HCT116 (cell line): ENCODE results near the gene AP3D1.

Experiments used
- POLR2A ChIP-seq: IDR thresholded peaks from 2 replicates; pipeline ENCODE4 v1.7.0; 2011; ENCODE audit warnings: borderline replicate concordance; ENCODE audit not compliant: insufficient read depth, insufficient read length; ENCODE audit errors: extremely low read depth
- ZNF274 ChIP-seq: fragments of 200-500 bp; sonication (Bioruptor generic); IDR thresholded peaks from 2 replicates; pipeline ENCODE4 v1.6.1; 2014; ENCODE audit warnings: mild to moderate bottlenecking, low read depth, low read length, inconsistent platforms
- TF ChIP-seq, protein P1 (sequence below), 3 experiments: fragments of 200-600 bp in 1 of 3; sonication (generic) in 1 of 3; IDR thresholded peaks in 2 of 3; conservative IDR thresholded peaks in 1 of 3; 2 replicates each; pipeline ENCODE4 v1.5.1; 2012 to 2017; ENCODE audit warnings: low read depth in 2 of 3, low read length in 2 of 3, antibody characterized with exemption in 1 of 3, borderline replicate concordance in 1 of 3, control low read depth in 1 of 3, mild to moderate bottlenecking in 1 of 3, mixed read lengths in 1 of 3, mixed run types in 1 of 3, moderate library complexity in 1 of 3; ENCODE audit not compliant: insufficient read depth in 1 of 3

DNA sequence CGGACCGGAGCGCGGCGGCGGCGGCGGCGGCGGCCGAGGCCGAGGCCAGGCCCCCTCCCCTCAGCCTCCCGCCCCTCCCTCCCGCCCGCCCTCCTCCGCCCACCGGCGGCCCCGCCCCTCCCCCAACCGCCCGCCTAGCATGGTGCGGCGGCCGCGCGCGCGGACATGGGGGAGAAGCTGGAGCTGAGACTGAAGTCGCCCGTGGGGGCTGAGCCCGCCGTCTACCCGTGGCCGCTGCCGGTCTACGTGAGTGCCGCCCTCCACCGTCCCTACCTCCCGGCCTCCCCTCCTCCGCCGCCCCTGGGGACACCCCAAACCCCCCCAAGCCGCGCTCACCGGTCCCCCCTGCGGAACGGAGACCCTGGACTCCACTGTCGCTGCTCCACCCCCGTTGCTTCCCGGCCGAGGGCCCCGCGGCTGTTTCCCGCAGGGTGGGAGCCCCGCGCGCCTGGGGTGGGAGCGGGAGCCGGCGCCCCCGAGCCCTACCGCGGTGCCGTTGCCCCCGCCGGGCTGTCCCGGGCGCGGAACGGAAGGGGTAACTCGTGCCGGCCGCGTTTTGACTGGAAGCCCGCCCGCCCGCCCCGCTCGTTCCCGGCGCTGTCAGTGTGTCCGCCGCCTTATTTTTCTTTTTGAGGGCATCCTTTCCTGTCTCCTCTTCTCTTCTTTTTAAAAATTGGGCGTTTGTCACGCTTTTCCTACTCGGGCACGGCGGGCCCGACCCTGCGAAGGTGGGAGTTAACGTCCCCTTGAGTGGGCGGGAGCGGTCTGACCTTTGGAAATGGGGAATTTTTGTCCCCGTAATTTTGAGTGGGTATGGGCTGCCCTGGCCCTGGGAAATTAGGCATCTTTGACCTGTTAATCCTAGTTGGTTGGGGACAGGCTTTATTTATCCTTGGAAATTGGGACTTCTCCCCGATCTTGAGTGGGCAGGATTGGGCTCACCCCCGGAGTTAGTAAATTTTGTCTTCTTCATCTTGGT is 12.9 kb upstream of the AP3D1 start:
- TF ChIP-seq ZNF274 (no peak), POLR2A (no peak)
- TF ChIP-seq, protein P1, sequence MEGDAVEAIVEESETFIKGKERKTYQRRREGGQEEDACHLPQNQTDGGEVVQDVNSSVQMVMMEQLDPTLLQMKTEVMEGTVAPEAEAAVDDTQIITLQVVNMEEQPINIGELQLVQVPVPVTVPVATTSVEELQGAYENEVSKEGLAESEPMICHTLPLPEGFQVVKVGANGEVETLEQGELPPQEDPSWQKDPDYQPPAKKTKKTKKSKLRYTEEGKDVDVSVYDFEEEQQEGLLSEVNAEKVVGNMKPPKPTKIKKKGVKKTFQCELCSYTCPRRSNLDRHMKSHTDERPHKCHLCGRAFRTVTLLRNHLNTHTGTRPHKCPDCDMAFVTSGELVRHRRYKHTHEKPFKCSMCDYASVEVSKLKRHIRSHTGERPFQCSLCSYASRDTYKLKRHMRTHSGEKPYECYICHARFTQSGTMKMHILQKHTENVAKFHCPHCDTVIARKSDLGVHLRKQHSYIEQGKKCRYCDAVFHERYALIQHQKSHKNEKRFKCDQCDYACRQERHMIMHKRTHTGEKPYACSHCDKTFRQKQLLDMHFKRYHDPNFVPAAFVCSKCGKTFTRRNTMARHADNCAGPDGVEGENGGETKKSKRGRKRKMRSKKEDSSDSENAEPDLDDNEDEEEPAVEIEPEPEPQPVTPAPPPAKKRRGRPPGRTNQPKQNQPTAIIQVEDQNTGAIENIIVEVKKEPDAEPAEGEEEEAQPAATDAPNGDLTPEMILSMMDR (IDR thresholded peaks at IDR 0.05 in 2 of 3, conservative IDR thresholded peaks at IDR 0.05 in 1 of 3; ENCODE audit: borderline replicate concordance in 1 of 3, insufficient read depth in 1 of 3, low read depth in 2 of 3, low read length in 2 of 3): no peak
